EH (cell line): ENCODE results near the gene CLCF1.
"Not testable (repeated sequence)": the region's sequence is repeated elsewhere in the genome, so short reads cannot be mapped to it uniquely, and the experiment has no call there.

Source experiments
- DNase-seq: peaks from one replicate; pipeline ENCODE4 v3.0.0-alpha.2; 2015; ENCODE audit warnings: low read depth

The CLCF1 gene

GRCh38 chr11:67408437-67409200 is 35.2 kb upstream of the CLCF1 start:
- DNase-seq: no peak

- no peak for DNase-seq
Measured at GRCh38 chr11:67407688-67408163, 34.3 kb upstream of the CLCF1 start.

GRCh38 chr11:67406969-67407687 is 33.7 kb upstream of the CLCF1 start:
- DNase-seq: no peak

GRCh38 chr11:67406420-67406968 is 33.1 kb upstream of the CLCF1 start:
- no peak for DNase-seq

GRCh38 chr11:67405688-67406339 is 32.4 kb upstream of the CLCF1 start:
- no peak for DNase-seq

GRCh38 chr11:67405196-67405567 is 31.8 kb upstream of the CLCF1 start:
- no peak for DNase-seq

- DNase-seq: no peak
Measured at GRCh38 chr11:67404515-67405195, 31.3 kb upstream of the CLCF1 start.

GRCh38 chr11:67403085-67403484 is 29.7 kb upstream of the CLCF1 start:
- DNase-seq: not testable (repeated sequence)

- not testable (repeated sequence) for DNase-seq
Measured at GRCh38 chr11:67402192-67402839, 28.9 kb upstream of the CLCF1 start.

- peak; percentile 90 for DNase-seq
Measured at GRCh38 chr11:67401495-67402191, 28.2 kb upstream of the CLCF1 start, which contains the start of gene PPP1CA. TSS of gene PPP1CA (minus strand) at chr11:67401858. CDS start at chr11:67401782, 76 bp downstream.

GRCh38 chr11:67400942-67401494 is 27.6 kb upstream of the CLCF1 start:
- no peak for DNase-seq

- no peak for DNase-seq
Measured at GRCh38 chr11:67400251-67400941, 27.0 kb upstream of the CLCF1 start.

- DNase-seq: no peak
Measured at GRCh38 chr11:67398661-67399563, 25.5 kb upstream of the CLCF1 start.

- no peak for DNase-seq
Measured at GRCh38 chr11:67397986-67398660, 24.7 kb upstream of the CLCF1 start.

GRCh38 chr11:67397536-67397935 is 24.1 kb upstream of the CLCF1 start:
- no peak for DNase-seq

GRCh38 chr11:67396587-67397389 is 23.4 kb upstream of the CLCF1 start:
- DNase-seq: no peak

GRCh38 chr11:67396259-67396581 is 22.8 kb upstream of the CLCF1 start:
- DNase-seq: no peak
